SK-N-SH (cell line): ENCODE measurements around the gene CPLANE1.

Experiments used
- FOSL2 ChIP-seq: IDR thresholded peaks from 2 replicates; pipeline ENCODE4 v1.4.0; 2012; ENCODE audit warnings: low read depth, mild to moderate bottlenecking, moderate library complexity, borderline replicate concordance
- SMC3 ChIP-seq: IDR thresholded peaks from 2 replicates; pipeline ENCODE4 v1.6.1; 2012; ENCODE audit warnings: low read depth, low read length, improper control_type of control experiment
- TF ChIP-seq, protein P1 (sequence below): fragments of 200-600 bp; sonication (generic); IDR thresholded peaks from 2 replicates; pipeline ENCODE4 v1.6.1; 2017; ENCODE audit warnings: antibody characterized with exemption, mild to moderate bottlenecking, moderate library complexity

DNA sequence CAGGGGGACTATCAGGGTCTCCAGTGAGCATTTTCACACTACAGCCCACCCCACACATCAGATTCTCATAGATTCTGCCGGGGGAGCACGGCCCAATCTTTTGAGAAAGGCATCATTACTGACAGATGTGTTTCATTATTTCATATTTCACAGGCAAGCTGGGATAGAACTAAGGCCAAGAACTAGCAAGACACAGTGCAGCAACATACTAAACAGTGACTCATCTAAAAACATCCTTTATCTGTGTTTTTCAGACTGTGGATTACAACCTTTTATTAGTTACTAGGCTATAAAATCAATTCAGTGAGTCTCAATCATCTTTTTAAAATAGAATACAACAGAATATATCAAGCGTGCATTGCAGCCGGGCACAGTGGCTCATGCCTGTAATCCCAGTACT, 59.8 kb downstream of the CPLANE1 start:
- TF ChIP-seq FOSL2 (no peak), SMC3 (no peak)
- TF ChIP-seq, protein P1, sequence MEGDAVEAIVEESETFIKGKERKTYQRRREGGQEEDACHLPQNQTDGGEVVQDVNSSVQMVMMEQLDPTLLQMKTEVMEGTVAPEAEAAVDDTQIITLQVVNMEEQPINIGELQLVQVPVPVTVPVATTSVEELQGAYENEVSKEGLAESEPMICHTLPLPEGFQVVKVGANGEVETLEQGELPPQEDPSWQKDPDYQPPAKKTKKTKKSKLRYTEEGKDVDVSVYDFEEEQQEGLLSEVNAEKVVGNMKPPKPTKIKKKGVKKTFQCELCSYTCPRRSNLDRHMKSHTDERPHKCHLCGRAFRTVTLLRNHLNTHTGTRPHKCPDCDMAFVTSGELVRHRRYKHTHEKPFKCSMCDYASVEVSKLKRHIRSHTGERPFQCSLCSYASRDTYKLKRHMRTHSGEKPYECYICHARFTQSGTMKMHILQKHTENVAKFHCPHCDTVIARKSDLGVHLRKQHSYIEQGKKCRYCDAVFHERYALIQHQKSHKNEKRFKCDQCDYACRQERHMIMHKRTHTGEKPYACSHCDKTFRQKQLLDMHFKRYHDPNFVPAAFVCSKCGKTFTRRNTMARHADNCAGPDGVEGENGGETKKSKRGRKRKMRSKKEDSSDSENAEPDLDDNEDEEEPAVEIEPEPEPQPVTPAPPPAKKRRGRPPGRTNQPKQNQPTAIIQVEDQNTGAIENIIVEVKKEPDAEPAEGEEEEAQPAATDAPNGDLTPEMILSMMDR, result no peak
